GM12873 (cell line): Measurements from ENCODE around the gene TRMT10C.

Source experiments
- CTCF ChIP-seq: IDR thresholded peaks from 2 replicates; pipeline ENCODE4 v1.5.1; 2012; ENCODE audit warnings: low read depth, mild to moderate bottlenecking, moderate library complexity, low read length, control low read depth; ENCODE audit not compliant: insufficient read depth; ENCODE audit errors: missing control alignments

The TRMT10C gene

GRCh38 chr3:101567528-101568317 lies 6.1 kb downstream of the TRMT10C start:
- no peak for TF ChIP-seq CTCF

- no peak for TF ChIP-seq CTCF
Observed at GRCh38 chr3:101571028-101571895, 9.6 kb downstream of the TRMT10C start.

- TF ChIP-seq CTCF = peak; percentile 78
Observed at GRCh38 chr3:101573449-101574387, 12.1 kb downstream of the TRMT10C start, which contains the start of gene PCNP. PCNP (plus strand) TSS chr3:101574180; CDS start chr3:101574216, 36 bp downstream.

GRCh38 chr3:101574388-101575112 lies 12.9 kb downstream of the TRMT10C start:
- TF ChIP-seq CTCF = no peak

GRCh38 chr3:101577286-101577685 lies 15.6 kb downstream of the TRMT10C start:
- TF ChIP-seq CTCF = no peak

- TF ChIP-seq CTCF = no peak
Observed at GRCh38 chr3:101588616-101589015, 26.9 kb downstream of the TRMT10C start.
